HG03457 (cell line): ENCODE data around the gene TRMT112.
"Not testable (repeated sequence)": the region's sequence is repeated elsewhere in the genome, so short reads cannot be mapped to it uniquely, and the experiment has no call there.

Experiments
- ATAC-seq: cut with Tn5 transposase; IDR thresholded peaks from one replicate; pipeline ENCODE4 v1.9.1; 2021; ENCODE audit warnings: moderate number of reproducible peaks; ENCODE audit not compliant: unreplicated experiment

The TRMT112 gene

GRCh38 chr11:64331569-64332371 lies 14.4 kb upstream of the TRMT112 start:
- ATAC-seq, result no peak

DNA sequence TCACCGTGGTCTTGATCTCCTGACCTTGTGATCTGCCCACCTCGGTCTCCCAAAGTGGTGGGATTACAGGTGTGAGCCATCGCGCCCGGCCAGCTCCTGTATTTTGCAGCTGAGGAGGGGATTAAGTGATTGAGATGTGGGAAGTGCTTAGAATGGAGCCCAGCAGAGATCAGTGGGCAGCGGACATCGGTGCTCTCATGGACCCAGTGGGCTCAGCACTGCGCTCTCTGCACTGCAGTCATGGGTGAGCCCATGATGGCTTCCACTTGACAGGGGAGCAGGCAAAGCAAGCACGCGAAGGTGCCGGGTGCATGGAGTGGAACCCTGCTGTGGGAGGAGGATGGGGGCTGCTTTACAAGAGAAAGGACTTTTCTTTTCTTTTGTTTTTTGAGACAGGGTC lies 13.5 kb upstream of the TRMT112 start:
- no peak for ATAC-seq

DNA sequence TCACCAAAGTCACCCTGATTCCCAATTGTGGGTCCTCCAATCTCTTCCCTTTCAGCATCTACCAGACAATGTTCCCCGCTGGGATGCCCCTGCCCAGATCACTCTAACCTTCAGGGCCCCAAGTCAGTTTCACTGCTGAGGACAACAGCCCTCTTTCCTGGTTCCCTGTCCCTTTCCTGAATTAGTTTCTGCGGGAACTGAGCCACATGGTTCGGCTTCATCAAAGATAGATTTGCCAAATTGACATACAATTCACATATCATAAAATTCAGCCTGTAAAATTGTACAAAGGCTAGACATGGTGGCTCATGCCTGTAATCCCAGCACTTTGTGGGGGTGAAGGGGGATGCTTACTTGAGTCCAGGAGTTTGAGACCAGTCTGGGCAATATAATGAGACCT lies 10.6 kb upstream of the TRMT112 start:
- ATAC-seq, result no peak

- ATAC-seq, result no peak
Observed at GRCh38 chr11:64327375-64327774, 10.0 kb upstream of the TRMT112 start.

DNA sequence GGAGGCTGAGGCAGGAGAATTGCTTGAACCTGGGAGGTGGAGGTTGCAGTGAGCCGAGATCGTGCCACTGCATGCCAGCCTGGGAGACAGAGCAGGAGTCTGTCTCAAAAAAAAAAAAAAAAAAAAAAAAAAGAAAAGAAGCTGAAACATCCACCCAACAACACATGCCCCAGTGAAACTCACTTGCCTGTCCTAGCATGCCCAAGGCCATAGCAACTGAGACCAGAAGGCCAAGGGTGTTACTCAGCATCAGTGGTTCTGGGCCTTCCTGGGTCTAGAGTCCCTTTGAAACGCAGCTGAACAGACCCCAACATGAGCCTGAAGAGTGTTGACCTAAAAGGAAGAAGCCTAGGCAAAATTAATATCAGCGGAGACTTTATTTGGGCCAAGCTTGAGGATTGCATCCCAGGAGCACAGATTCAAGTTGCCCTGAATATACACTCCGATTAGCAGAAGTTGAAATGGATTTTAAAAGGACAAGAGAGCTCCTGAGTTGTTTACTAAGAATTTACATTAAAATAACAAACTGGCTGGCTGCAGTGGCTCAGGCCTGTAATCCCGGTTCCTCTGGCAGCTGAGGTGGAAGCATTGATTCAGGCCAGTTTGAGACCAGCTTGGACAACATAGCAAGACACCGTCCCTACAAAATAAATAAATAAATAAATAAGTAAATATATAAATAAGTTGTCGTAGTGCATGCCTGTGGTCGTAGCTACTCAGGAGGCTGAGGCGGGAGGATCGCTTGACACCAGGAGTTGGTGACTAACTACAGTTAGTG lies 7.5 kb upstream of the TRMT112 start:
- no peak for ATAC-seq

- ATAC-seq, result not testable (repeated sequence)
Observed at GRCh38 chr11:64323984-64324383, 6.6 kb upstream of the TRMT112 start.

DNA sequence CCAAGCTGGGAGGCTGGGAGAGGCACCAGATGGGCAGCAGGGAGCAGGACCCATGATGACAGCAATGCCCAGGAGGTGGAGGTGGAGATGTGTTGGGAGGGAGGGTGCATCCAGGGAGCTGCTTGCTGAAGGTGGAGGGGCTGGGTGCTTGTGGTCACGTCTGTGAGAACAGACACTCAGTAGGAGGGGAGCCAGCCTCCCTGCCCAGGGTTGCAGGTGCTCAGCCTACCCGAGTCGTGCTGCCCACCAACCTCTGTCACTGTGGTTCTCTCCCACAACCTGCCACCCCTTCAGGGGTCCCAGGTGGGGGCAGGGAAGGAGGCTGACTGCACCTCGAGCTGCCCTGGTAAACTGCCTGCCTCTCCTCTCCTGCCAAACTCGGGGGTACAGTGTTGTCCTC lies 6.0 kb upstream of the TRMT112 start:
- no peak for ATAC-seq

DNA sequence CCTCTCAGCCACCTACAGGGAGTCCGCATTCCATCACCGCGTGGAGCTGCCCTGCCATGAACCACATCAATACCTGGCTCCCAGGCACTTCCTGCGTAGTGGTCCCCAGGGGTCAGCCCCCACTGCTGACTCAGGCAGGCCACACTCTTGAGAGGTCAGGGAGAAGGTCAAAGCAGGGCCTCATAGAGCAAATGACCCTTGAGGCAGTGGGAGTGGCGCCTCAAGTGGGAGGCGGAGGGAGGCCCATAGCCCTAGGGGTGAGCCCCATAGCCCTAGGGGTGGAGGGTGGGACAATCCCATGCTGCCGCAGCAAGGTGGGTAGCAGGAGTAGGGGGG lies 5.5 kb upstream of the TRMT112 start:
- no peak for ATAC-seq

DNA sequence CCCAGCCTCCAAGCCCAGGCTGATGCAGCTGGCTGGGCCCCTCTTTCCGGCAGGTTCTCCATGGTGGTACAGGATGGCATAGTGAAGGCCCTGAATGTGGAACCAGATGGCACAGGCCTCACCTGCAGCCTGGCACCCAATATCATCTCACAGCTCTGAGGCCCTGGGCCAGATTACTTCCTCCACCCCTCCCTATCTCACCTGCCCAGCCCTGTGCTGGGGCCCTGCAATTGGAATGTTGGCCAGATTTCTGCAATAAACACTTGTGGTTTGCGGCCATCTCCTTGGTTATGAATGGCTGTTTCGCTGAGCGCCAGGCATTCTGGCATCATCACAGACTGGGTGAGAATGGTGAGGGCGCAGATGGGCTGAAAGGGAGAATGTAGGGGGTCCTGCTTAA lies 4.2 kb upstream of the TRMT112 start:
- ATAC-seq, result no peak

DNA sequence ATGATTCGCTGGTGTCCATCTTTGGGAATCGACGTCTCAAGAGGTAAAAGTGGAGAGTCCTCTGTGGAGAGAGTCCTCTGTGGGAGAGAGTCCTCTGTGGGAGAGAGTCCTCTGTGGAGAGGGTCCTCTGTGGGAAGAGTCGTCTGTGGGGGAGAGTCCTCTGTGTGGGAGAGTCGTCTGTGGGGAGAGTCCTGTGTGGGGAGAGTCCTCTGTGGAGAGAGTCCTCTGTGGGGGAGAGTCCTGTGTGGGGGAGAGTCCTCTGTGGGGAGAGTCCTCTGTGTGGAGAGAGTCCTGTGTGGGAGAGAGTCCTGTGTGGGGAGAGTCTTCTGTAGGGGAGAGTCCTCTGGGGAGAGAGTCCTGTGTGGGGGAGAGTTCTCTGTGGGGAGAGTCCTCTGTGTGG lies 3.7 kb upstream of the TRMT112 start:
- ATAC-seq, result no peak

GRCh38 chr11:64320556-64320955 lies 3.2 kb upstream of the TRMT112 start:
- ATAC-seq, result no peak

DNA sequence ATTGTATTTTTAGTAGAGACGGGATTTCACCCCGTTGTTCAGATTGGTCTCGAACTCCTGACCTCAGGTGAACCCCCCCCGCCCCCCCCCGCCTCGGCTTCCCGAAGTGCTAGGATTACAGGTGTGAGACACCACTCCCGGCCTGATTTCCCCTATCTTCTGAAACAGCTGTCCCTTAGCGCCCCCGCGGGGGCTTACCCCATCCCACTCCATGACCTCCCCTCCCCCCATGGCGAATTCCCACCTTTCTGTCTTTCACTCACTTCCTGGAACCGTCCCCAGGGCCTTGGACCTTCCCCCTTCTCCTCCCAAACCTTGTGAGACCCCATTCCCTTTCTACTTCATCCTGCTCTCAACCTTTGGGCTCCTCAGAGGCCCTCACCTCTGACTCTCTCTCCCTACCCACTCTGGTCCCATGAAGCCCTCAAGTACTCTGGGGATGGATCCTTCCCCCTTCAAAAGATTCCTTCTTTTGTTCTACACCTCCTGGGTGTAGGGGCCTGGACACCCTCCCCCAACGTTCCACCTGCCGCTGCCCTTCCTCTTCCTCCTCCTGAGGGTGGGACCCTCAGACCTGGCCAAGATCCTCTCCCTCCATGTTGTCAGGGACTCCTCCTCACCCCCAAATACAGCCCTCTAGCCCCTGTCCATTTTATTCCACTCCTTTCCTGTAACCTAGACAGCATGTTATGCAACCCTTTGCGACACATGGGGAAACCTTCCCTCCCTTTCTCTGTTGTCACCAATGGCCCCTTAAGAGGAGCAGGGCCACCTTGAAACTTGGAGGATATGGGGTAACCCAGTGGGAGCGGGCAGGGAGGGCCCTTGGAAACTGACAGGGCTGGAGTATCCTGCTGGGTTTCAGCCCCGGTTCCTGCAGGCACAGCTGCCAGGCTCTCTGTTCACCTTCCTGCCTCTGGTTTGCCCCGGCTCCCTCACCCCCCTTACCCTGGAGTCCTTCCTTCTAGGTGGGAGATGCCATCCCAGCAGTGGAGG lies 1.7 kb upstream of the TRMT112 start:
- ATAC-seq, result no peak

- ATAC-seq, result peak; percentile 46
Observed at GRCh38 chr11:64317961-64318765, 804 bp upstream of the TRMT112 start, which contains the start of gene PRDX5. Gene PRDX5, plus strand, starts transcription at chr11:64318121. Its CDS starts 95 bp downstream, at chr11:64318216.

- ATAC-seq, result peak; percentile 1
Observed at GRCh38 chr11:64316672-64317324, 561 bp downstream of the TRMT112 start.

DNA sequence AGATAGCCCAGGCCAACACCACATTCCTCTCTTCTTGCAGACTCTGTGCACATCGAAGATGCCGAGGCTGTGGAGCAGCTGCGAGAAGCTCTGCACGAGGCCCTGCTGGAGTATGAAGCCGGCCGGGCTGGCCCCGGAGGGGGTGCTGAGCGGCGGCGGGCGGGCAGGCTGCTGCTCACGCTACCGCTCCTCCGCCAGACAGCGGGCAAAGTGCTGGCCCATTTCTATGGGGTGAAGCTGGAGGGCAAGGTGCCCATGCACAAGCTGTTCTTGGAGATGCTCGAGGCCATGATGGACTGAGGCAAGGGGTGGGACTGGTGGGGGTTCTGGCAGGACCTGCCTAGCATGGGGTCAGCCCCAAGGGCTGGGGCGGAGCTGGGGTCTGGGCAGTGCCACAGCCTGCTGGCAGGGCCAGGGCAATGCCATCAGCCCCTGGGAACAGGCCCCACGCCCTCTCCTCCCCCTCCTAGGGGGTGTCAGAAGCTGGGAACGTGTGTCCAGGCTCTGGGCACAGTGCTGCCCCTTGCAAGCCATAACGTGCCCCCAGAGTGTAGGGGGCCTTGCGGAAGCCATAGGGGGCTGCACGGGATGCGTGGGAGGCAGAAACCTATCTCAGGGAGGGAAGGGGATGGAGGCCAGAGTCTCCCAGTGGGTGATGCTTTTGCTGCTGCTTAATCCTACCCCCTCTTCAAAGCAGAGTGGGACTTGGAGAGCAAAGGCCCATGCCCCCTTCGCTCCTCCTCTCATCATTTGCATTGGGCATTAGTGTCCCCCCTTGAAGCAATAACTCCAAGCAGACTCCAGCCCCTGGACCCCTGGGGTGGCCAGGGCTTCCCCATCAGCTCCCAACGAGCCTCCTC lies 1.5 kb downstream of the TRMT112 start:
- ATAC-seq, result not testable (repeated sequence)

- no peak for ATAC-seq
Observed at GRCh38 chr11:64314805-64315561, 2.4 kb downstream of the TRMT112 start.

GRCh38 chr11:64314146-64314804 lies 3.1 kb downstream of the TRMT112 start:
- no peak for ATAC-seq
